ENCODE results near the gene SLC33A1. TPM values are rescaled to one million over a fixed set of nuclear protein-coding genes. Genes with fewer than 3 reads are reported as not detected.
A peak's percentile ranks its signal among the peaks of the same experiment; 100 is the strongest.
"Not testable (repeated sequence)": the region's sequence is repeated elsewhere in the genome, so short reads cannot be mapped to it uniquely, and the experiment has no call there.

The SLC33A1 gene
- total RNA-seq (2014; rRNA removed; shearing (Covaris generic)): 32.8 and 45.4 TPM in 2 replicates

DNA sequence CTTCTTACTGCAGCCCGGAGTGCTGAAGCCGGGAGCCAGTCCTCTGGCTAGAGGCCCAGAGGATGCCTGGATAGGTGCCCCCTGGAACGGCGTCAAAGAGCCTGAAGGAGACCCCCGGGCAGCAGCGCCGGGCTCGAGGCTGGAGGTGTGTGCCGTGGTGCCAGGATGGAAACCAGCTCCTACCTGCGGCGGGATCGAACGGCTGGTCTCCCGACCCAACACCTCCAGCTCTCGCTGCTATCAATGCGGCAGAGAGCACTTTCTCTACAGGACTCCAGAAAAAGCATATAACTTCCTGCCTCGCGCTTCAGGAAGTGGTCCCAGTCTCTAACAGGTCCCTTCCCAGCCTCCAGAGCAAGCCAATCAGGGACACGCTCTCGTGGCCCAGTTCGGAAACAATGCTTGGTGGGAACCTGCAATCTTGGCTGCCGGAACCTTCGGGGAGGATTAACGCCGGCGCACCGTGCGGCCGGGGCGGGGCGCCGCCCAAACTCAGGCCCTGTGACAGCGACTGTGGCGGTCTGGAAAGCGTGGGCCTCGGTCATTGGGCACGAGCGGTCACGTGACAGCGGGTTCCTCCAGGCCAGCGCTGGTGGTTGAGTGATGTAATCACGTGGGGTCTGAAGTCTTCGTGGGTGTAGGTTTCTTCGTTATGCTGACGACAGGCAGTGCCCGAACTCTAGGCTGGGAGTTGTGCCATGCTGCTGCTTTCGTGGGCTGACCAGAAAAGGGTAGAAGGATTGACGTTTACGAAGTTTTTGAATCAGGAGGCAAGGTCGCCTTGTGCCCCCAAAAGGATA is at the start of gene SLC33A1:
SLC33A1 (minus strand) TSS at position 287 of the 800 bp plus-strand sequence. CDS start 430 bp downstream, outside the sequence.
- peak; percentile 100 for DNase-seq (ENCODE audit: low read depth)

DNA sequence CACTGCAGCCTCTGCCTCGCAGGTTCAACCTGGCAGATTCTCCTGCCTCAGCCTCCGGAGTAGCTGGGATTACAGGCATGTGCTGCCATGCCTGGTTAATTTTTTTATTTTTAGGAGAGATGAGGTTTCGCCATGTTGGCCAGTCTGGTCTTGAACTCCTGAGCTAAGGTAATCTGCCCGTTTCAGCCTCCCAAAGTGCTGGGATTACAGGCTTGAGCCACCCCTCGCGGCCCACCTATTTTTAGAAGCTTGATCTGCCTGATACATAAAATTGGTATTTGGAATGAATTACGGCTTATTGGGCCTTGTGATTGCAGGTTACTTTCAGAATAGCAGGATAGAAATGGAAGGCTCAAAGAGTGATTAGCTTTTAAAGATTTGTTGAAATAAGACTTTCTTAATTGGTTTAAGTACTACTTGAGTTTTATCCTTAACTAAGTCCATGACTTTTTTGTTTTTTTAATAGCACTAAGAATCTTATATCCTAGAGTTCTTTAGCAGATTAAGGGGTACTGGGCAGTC is 41.2 kb upstream of the SLC33A1 start:
- no peak for DNase-seq (ENCODE audit: low read depth)

DNA sequence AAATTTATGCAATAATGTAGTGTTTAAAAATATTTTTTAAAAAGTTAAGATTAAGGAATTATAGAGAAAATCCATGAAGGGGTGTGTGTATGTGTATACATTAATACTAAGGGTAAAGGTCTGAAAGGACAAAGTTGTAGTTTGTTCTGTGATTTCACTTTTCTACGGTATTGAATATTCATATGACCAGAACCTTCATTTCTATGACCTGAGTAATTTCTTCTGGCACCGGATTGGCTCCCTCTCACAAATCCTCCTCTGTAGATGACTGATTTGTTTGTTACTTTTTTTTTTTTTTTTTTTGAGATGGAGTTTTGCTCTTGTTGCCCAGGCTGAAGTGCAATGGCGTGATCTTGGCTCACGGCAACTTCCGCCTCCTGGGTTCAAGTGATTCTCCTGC is 37.1 kb upstream of the SLC33A1 start:
- DNase-seq (ENCODE audit: low read depth): no peak

DNA sequence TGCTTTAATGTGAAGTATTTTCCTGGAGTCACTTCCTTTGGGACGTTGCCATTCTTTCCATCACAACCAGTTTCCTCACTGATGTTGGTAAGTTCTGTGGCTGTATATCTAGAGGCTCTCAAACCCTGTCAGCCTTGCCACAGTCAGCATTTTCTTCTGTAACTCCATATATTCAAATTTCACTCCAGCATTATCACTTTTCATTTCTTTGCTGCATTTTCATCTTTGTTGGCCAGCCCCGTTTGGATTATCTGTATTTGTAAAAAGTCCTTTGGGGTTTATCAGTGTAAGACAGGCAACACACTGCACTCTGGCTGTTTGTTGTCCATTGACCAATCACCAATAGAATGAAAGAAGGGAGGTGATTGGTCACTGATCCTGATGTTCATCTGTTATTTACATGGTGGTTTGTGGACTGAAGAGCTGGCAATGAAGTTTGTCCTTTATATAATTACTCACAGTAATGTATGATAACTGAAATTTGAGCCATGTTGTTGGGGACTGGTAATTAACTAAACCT is 36.5 kb upstream of the SLC33A1 start:
- peak; percentile 30 for DNase-seq (ENCODE audit: low read depth)

DNA sequence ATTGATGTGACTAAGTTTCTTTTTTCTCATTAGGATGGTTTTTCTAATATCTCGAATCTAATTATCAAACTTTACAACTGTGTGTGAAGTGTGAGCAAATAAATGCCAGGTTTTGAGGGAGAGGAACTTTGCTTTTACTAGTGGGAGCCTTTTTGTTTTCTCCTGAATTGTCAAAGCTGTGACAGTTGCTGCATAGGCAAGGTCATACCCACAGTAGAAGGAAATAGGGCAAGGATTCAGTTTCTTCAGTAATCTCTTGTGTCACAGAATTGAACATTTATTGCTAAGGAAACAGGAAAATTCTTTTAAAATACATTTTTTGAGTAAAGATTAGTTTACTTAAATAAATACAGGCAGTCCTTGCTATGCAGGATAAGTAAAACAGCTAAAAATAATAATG is 35.7 kb upstream of the SLC33A1 start:
- DNase-seq (ENCODE audit: low read depth): no peak

DNA sequence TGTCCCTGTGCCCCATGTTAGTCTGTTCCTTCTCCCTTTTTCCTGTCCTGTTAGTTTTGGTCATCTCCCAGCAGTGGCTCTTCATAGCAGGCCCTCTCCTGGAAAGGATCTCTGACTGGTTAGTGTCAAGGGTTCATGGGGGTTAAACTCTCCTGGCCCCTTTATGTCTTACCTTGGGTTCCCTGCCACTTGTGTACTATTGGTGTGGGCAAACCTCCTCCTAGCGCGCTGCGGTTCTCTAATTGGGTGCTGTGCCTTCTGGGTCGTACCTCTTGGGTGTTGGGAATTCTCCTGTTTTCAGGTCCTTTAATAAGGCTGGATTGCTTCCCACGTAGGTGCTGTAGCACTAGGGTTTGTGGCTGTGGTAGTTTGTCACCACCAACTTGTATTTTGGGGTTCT is 35.0 kb upstream of the SLC33A1 start:
- DNase-seq (ENCODE audit: low read depth): no peak

DNA sequence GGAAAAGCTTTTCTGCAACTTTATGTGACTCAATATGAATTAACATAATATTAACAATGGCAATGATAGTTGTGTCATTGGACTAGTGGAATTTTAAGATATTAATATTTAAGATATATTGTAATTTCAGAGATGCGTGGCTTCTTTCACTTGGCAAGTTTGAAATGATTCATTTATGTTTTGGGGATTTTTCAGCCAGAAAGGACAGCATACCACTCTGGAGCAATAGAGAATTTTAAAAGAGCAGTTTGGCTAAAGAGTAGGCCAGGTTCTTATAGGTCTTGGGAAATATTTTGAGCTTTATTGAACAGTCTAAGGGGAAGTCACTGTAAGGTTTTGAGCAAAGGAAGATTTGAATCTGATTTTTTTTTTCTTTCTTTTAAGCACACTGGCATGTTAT is 32.7 kb upstream of the SLC33A1 start:
- DNase-seq (ENCODE audit: low read depth): no peak

DNA sequence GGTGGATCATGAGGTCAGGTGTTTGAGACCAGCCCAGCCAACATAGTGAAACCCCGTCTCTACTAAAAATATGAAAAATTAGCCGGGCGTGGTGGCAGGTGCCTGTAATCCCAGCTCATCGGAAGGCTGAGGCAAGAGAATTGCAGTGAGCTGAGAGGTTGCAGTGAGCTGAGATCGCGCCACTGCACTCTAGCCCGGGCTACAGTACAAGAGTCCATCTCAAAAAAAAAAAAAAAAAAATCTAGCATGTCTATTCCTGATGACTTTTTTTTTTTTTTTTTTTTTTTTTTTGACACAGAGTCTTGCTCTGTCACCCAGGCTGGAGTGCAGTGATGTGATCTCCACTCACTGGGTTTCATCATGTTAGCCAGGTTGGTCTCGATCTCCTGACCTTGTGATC is 32.1 kb upstream of the SLC33A1 start:
- DNase-seq (ENCODE audit: low read depth): not testable (repeated sequence)

DNA sequence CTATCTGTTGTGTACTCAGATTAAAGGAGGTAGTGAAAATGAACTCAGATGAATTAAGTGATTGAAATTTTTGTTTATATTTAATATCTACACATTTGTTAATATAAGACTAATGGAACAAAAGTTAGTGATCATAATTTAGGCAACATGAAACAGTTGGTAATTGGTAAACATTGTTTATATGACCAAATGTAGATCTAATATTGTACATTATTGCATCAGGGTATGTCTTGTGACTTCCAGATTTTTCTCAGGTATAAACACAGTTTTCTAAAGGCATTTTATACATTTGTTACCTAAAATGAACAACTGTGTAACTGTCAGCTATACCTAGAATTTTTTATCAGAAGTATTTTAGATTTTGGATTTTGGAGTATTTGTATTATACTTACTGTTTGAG is 31.1 kb upstream of the SLC33A1 start:
- no peak for DNase-seq (ENCODE audit: low read depth)

DNA sequence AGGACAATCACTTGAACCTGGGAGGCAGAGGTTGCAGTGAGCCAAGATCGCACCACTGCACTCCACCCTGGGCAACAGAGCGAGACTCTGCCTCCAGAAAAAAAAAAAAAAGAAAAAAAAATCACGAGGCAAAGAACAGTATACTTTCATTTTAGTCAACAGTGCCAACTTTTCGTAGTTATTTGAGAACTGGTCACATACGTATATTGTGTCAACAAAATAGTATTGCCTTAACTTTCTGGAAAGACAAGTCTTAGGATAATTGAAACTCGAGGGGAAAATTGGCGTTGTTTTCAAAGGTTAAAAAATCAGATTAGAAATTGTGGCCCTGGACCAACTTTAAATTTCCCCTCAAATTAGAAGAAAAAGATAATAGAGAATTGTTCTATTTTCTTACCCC is 30.1 kb upstream of the SLC33A1 start:
- DNase-seq (ENCODE audit: low read depth): no peak

DNA sequence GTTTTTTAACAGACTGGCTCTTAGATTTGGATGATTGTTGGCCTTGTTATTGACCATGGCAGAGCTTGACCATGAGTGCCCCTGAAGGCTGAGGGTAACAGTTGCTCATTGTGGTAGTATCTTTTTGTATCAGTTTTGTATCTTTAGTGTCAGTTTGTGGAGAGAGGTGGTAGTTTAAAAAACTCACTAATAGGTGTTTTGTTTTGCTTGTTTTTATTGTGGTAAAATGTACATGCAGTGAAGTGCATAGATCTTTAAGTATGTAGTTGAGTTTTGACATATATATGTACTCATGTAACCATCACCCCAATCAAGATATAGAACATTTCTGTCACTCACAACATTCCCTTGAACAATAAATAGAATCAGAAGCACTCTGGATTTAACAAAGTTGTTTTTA is 26.1 kb upstream of the SLC33A1 start:
- DNase-seq (ENCODE audit: low read depth): no peak

DNA sequence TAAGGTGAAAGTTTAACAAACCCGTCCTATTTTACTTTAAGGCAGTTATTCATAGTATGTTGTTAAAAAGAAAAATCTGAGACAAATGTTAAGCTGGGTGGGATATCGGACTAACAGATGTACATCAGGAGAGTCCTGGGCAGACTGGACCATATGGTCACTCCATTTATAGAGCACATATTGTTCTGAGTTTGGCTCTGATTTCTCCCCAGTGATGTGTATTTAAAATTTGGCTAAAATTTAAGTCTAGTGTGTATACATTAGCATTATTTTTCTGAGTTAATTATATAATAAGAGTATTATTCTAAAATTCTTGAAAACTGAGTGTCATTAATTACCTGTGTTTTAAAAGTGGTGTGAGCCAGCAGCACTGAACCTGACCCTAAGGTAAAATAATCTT is 22.3 kb upstream of the SLC33A1 start:
- DNase-seq (ENCODE audit: low read depth): no peak

DNA sequence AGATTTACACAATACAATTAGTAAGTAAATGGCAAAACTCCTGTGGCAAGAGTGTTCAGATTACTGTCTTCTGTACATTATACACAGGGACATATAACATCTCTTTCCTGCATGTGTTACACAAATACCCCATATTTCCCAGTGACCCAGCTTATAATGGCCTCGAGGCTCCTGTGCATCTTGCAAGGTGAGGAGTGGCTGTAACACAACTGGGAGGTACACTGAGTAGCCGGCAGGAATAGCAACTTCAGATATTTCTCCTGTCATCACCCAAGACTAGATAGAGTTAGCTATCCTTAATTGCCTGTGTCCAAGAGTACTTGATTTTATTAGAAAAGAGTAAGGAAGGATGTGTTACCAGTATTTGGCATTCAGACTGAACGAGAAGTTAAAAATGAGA is 21.8 kb upstream of the SLC33A1 start:
- DNase-seq (ENCODE audit: low read depth): no peak

DNA sequence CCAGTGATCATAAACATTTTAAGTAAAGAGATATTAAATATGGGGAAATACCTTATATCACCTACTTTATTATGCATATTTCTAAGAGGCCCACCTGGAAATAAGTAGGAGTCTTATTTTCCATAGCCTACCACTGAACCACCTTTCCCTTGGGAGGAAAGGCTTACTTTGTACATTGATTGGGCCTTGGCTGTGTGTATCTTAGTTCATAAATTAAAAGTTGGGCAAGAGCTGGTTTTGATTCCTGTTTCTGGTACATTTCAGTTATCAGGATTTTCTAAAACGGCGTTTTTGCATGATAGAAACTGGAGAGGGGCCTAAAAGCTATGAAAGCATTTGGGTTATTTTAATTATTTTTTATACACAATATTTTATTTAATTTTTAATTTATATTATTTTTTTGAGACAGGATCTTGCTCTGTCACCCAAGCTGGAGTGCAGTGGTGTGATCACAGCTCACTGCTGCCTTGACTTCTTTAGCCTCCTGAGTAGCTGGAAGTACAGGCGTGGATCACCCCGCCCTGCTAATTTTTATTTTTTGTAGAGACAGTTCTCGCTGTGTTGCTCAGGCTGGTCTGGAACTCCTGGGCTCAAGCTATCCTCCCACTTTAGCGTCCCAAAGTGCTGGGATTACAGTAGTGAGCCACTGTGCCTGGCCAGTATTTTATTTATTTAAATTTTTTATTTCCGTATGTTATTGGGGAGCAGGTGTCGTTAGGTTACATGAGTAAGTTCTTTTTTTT is 18.8 kb upstream of the SLC33A1 start:
- no peak for DNase-seq (ENCODE audit: low read depth)

DNA sequence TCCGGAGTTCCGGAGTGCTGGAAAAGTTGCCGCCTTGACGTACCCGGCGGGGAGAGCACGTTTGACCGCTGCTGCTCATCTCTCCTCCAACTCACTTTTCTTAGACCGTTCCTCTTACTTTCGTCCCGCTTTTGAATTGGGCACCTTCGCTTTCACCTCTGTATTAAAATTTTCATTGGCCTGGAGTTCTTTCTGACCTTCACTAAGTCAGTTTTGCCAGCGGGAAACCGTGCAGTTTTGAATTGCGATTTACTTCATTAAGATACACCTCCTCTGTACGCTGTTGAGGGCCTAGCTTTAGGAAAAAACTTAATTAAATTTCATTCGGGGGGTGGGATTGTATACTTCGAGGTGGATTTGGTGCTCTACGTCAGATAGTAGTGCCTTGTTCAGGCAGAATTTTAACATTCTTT is 17.5 kb upstream of the SLC33A1 start:
- DNase-seq (ENCODE audit: low read depth): no peak

DNA sequence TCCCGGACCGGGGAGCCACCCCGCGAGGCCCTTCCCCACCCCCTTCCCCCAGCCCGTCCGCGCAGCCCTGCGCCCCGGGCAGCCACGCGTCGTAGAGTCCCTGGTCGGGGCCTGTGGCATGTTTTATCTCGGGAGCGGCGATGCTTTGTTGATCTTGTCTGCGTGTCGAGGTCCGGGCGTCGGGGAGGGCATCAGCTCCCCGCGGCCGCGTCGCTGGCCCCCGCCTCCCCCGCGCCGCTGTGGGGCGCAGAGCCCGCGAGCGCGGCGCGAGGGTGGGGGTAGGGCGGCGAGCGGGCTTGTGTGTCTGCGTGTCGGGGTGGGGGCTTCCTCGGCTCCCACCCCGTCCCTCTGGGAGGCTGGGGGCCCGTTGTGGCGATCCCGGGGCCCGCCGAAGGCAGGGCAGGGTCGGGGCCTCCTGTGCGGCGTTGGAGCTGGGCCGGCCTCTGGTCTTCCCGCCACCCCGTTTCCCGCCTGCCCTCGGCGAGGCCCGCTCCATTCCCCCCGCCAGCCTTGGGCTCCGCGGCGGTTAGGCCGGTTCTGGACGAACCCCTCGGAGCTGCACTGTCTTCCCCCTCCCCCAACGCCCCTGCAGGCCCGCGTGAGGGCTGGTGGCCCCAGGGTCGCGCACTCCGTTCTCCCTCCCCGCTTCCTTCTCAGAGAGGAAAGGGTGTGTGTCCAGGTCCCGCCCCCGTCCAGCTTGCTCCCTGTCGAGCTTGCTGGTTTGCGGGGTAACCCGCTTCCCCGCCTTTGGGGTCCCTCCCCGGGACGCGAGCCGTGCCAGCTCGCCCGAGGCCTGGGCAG is 16.9 kb upstream of the SLC33A1 start:
- DNase-seq (ENCODE audit: low read depth): peak; percentile 77

DNA sequence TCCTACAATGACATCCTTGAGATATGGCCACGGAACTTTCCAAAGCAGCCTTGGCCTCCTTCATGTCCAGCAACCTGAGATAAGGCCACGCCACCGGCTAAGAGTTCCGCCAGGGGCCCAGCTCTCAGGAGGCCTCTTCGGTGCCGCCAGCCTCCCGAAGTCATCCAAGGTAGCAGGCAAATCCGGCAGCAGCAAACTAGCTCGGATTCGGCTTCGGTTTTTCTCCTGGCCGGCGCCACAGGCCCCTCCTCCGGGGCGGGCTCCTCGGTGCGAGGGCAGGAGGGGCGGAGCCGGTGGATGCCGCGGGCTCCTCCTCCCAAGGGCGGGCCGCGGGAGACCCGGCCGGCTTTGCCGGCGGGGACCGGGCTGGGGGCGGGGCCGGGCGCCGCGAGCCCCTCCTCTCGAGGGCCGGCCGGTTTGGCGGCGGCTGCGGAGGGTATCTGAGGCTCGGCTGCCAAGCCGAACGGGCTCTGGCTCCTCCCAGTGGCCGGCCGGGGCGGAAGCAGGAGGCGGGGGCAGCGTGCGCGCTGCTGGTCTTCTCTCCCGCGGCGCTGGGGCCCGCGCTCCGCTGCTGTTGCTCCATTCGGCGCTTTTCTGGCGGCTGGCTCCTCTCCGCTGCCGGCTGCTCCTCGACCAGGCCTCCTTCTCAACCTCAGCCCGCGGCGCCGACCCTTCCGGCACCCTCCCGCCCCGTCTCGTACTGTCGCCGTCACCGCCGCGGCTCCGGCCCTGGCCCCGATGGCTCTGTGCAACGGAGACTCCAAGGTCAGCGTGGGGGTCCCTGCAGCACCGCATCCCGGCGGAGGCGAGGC is 16.1 kb upstream of the SLC33A1 start, which contains the start of gene GMPS:
GMPS (plus strand) TSS at position 518 of the 812 bp plus-strand sequence; CDS start at position 739, 221 bp downstream.
- peak; percentile 93 for DNase-seq (ENCODE audit: low read depth)

DNA sequence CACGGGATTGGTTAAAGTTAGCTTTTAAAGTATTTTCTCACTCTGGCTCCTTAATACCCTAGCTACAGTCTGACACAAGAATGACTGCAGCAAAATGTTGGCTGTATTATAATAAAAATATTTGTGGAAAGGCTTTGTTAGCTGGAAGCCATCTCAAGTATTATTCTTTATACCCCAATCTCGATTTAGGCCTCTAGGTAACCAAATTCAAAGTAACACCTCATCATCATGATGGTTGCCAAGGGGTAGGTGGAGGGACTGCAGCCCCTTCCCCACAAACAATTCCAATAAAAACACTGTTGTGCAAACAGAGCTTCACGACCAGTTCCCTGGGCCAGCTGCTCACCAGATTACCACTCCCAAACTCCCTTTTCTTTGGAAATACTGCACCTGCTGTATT is 15.5 kb upstream of the SLC33A1 start:
- DNase-seq (ENCODE audit: low read depth): no peak

DNA sequence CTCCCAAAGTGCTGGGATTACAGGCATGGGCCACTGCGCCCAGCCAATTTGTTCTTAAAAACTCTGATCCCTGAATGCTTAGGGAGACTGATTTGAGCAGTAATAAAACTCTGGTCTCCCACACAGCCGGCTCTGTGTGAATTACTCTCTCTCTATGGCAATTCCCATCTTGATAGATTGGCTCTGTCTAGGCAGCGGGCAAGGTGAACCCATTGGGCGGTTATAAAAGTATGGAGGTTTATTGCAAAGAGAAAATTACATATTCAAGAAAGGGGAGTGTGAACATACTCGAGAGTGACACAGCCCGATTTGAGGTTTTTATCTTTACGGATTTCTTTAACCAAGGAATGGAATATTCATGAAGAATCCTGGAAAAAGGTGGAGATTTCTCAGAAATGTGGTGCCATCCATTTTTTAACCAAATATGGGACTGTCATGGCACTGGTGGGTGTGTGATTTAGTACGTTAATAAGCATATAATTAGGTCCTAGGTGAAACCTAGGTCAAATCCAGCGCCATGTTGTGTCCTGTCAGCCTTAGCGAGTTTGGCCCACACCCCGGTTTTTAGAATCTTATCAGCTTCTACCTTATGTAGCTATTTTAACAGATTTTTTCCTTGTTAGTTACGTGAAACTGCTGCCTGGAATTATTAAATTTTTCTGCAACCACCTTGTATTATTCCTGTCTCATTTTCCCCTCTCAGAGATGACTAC is 9.0 kb upstream of the SLC33A1 start:
- DNase-seq (ENCODE audit: low read depth): no peak

Data from RPMI7951 (cell line).